B cell (primary cell): ENCODE measurements around the gene MAPKAP1. TPM values are rescaled to one million over a fixed set of nuclear protein-coding genes. Genes with fewer than 3 reads are reported as not detected.

Source experiments
- ATAC-seq: fragments of 200-7000 bp; cut with Tn5 transposase; one replicate; pipeline ENCODE4 v1.10.0; 2021; ENCODE audit warnings: low read depth, mild to moderate bottlenecking, moderate number of reproducible peaks, moderate library complexity
- CTCF ChIA-PET: fragments of 350-600 bp; sonication (Branson Sonifier 250); formaldehyde crosslinking; loops from one replicate; lab custom pipeline; 2021; ENCODE audit warnings: antibody characterized with exemption, inconsistent platforms; lab: Charles Lee
- POLR2A ChIA-PET: fragments of 350-600 bp; sonication (Branson Sonifier 250); formaldehyde crosslinking; loops from one replicate; lab custom pipeline; 2021; ENCODE audit warnings: antibody characterized with exemption; lab: Charles Lee
- DNase-seq: peaks from one replicate; pipeline ENCODE4 v3.0.0; 2013
- H2AFZ ChIP-seq: 2 replicates; pipeline ENCODE4 v1.6.1; 2012; ENCODE audit warnings: mild to moderate bottlenecking, low read depth, low read length; ENCODE audit not compliant: insufficient read depth, poor library complexity, severe bottlenecking
- H3K27ac ChIP-seq, 2 donors: 1 replicate in 1 of 2; 2 replicates in 1 of 2; pipeline ENCODE4 v1.5.1; 2012 to 2013; ENCODE audit warnings: low read length in 2 of 2, mild to moderate bottlenecking in 2 of 2, moderate library complexity in 1 of 2
- H3K27me3 ChIP-seq, 4 experiments: fragments of 200-600 bp in 1 of 4; sonication (generic) in 1 of 4; replicated peaks in 1 of 4; 1 replicate in 2 of 4; 2 replicates in 2 of 4; pipeline versions ENCODE4 v1.6.1 to v1.7.0; 2013 to 2016; ENCODE audit warnings: low read length in 3 of 4, mild to moderate bottlenecking in 2 of 4, mixed read lengths in 1 of 4, moderate library complexity in 1 of 4; ENCODE audit not compliant: insufficient read depth in 4 of 4, control insufficient read depth in 3 of 4; ENCODE audit errors: control extremely low read depth in 1 of 4
- H3K36me3 ChIP-seq, 2 experiments: replicated peaks in 1 of 2; 1 replicate in 1 of 2; 2 replicates in 1 of 2; pipeline versions ENCODE4 v1.6.1 to v1.7.1; 2013; ENCODE audit warnings: low read length in 1 of 2; ENCODE audit not compliant: insufficient read depth in 2 of 2, control insufficient read depth in 1 of 2; ENCODE audit errors: control extremely low read depth in 1 of 2, extremely low read depth in 1 of 2
- H3K4me1 ChIP-seq, 2 donors: fragments of 200-600 bp in 1 of 2; sonication (generic) in 1 of 2; 1 replicate in 1 of 2; 2 replicates in 1 of 2; pipeline versions ENCODE4 v1.5.1 to v1.6.1; 2013 to 2017; ENCODE audit warnings: low read length in 2 of 2; ENCODE audit not compliant: control insufficient read depth in 2 of 2, insufficient read depth in 2 of 2
- H3K4me2 ChIP-seq: replicated peaks from 2 replicates; pipeline ENCODE3; 2012; ENCODE audit warnings: mild to moderate bottlenecking, low read depth, low read length; ENCODE audit not compliant: poor library complexity, severe bottlenecking
- H3K4me3 ChIP-seq, 5 experiments: fragments of 200-600 bp in 1 of 5; sonication (generic) in 1 of 5; 1 replicate in 3 of 5; 2 replicates in 2 of 5; pipeline versions ENCODE4 v1.5.1 to v1.7.0; 2011 to 2016; ENCODE audit warnings: low read length in 4 of 5, mild to moderate bottlenecking in 4 of 5, low read depth in 2 of 5, control low read depth in 1 of 5, moderate library complexity in 1 of 5; ENCODE audit not compliant: insufficient read depth in 1 of 5; ENCODE audit errors: control extremely low read depth in 1 of 5, extremely low read depth in 1 of 5
- H3K79me2 ChIP-seq: fragments of 200-600 bp; sonication (generic); one replicate; pipeline ENCODE4 v1.6.0; 2016; ENCODE audit warnings: low read length; ENCODE audit not compliant: control insufficient read depth, insufficient read depth
- H3K9ac ChIP-seq: fragments of 200-600 bp; sonication (generic); 2 replicates; pipeline ENCODE4 v1.6.1; 2017; ENCODE audit warnings: mild to moderate bottlenecking, low read length, moderate library complexity
- H3K9me3 ChIP-seq, 3 donors: one replicate each; pipeline versions ENCODE4 v1.6.1 to v1.7.1; 2013; ENCODE audit warnings: low read length in 2 of 3; ENCODE audit not compliant: control insufficient read depth in 2 of 3, insufficient read depth in 1 of 3; ENCODE audit errors: control extremely low read depth in 1 of 3
- H4K20me1 ChIP-seq: 2 replicates; pipeline ENCODE4 v1.6.0; 2012; ENCODE audit warnings: mild to moderate bottlenecking, low read length; ENCODE audit not compliant: insufficient read depth, control insufficient read depth, poor library complexity, severe bottlenecking
- H3K27ac Mint-ChIP-seq: one replicate; pipeline ENCODE4 v1.8.0; 2021; ENCODE audit warnings: mixed read lengths
- H3K27me3 Mint-ChIP-seq: one replicate; pipeline ENCODE4 v1.8.0; 2021; ENCODE audit warnings: mixed read lengths
- H3K4me1 Mint-ChIP-seq: one replicate; pipeline ENCODE4 v1.8.0; 2021; ENCODE audit warnings: mixed read lengths
- H3K4me3 Mint-ChIP-seq: one replicate; pipeline ENCODE4 v1.8.0; 2021; ENCODE audit warnings: mixed read lengths
- H3K9me3 Mint-ChIP-seq: one replicate; pipeline ENCODE4 v1.8.0; 2022; ENCODE audit warnings: mixed read lengths; ENCODE audit not compliant: insufficient read depth
- EZH2 ChIP-seq: IDR thresholded peaks from 2 replicates; pipeline ENCODE4 v1.6.1; 2012; ENCODE audit warnings: borderline replicate concordance, low read depth, mild to moderate bottlenecking, moderate library complexity, low read length; ENCODE audit not compliant: insufficient read depth, poor library complexity, severe bottlenecking
- WGBS: methylation state at CpG from one replicate; pipeline ENCODE4 v1.1.5; 2013; ENCODE audit warnings: missing lambda C conversion rate; ENCODE audit not compliant: insufficient coverage; 5-methylcytosine and 5-hydroxymethylcytosine counted together
- intact Hi-C: fragments of 100-400 bp; cut with micrococcal nuclease; formaldehyde crosslinking; loops from one replicate; pipeline ENCODE4 v1.10.0; 2022
- polyA plus RNA-seq: library from polyadenylated mRNA; depleted of rRNA; stranded (reverse); fragments of >200 nt; gene quantifications from 2 replicates; pipeline ENCODE4 v1.2.3, GENCODE V29; 2012
- total RNA-seq, 2 donors: library from RNA; stranded (reverse); fragments of 120-200 nt in 1 of 2; gene quantifications; 1 replicate in 1 of 2; 2 replicates in 1 of 2; pipeline versions ENCODE4 v1.2.3 to v1.2.4, GENCODE V29; 2013 to 2022
- TF ChIP-seq, protein P1 (sequence below): fragments of 200-600 bp; IDR thresholded peaks from one replicate; pipeline ENCODE4 v1.8.0; 2022; ENCODE audit warnings: antibody characterized with exemption, mild to moderate bottlenecking

The MAPKAP1 gene
- total and polyA plus RNA-seq, 2 donors (not counting 1 experiment from before 2014, with no cell fraction given), result 51.6 to 62.4 TPM

DNA sequence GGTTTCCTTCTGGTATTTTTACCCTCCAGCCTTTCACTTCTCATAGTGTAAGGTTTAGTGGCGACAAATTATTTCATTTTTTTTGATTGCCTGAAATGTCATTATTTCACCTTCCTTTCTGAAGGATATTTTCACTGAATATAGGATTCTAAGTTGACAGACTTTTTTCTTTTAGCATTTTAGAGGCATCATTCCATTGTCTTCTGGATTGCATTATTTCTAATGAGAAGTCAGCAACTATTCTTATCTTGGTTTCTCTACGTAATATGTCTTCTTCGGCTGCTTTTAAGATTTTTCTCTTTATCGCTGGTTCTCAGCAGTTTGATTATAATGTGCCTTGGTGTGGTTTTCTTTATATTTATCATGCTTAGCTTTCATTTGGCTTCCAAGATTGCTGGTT is 251.1 kb downstream of the MAPKAP1 start:
- Histone ChIP-seq H3K36me3 (peaks cover 6 to 17% of the 10 kb centered on the region in 2 experiments), H3K79me2 (no peaks in the 10 kb centered on the region), H4K20me1 (no peaks in the 10 kb centered on the region), H2AFZ (no peak overlapping the region), H3K4me3 (no peak overlapping the region), H3K9ac (no peak overlapping the region), H3K27ac (no peak overlapping the region), H3K9me3 (peaks cover 8 to 22% (median 16%) of the 10 kb centered on the region in 3 donors), H3K4me2 (no peak overlapping the region), H3K27me3 (no peaks in the 10 kb centered on the region), H3K4me1 (no peaks in the 10 kb centered on the region)
- Mint-ChIP-seq H3K27me3 (no peaks in the 10 kb centered on the region), H3K27ac (no peak overlapping the region), H3K9me3 (peaks cover 2% of the 10 kb centered on the region), H3K4me3 (no peak overlapping the region), H3K4me1 (peaks cover 10% of the 10 kb centered on the region)
- TF ChIP-seq EZH2, result no peak
- TF ChIP-seq, protein P1, sequence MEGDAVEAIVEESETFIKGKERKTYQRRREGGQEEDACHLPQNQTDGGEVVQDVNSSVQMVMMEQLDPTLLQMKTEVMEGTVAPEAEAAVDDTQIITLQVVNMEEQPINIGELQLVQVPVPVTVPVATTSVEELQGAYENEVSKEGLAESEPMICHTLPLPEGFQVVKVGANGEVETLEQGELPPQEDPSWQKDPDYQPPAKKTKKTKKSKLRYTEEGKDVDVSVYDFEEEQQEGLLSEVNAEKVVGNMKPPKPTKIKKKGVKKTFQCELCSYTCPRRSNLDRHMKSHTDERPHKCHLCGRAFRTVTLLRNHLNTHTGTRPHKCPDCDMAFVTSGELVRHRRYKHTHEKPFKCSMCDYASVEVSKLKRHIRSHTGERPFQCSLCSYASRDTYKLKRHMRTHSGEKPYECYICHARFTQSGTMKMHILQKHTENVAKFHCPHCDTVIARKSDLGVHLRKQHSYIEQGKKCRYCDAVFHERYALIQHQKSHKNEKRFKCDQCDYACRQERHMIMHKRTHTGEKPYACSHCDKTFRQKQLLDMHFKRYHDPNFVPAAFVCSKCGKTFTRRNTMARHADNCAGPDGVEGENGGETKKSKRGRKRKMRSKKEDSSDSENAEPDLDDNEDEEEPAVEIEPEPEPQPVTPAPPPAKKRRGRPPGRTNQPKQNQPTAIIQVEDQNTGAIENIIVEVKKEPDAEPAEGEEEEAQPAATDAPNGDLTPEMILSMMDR, result no peak
- WGBS, result no CpG with 5 or more reads among the region's 4 CpGs
- DNase-seq (no peak), ATAC-seq (no peak)
- intact Hi-C loops, result no loop called here
- POLR2A ChIA-PET, result no interaction called here
- CTCF ChIA-PET, result no interaction called here

DNA sequence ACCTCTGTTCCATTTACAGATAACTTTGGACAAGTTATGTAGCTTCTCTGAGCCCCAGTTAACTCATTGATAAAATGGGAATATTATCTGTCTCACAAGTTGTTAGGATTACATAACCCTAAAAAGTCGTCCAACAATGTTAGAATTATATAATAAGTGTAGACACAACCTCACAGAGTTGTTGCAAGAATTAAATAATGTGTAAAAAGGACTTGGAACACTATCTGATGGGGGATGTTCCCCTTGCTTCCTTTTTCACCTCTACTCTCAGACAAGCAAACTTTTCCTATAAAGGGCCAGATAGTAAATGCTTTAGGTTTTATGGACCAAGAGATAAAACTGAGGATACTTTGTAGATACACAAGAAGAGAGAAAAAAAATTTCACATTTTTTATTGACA is 251.9 kb downstream of the MAPKAP1 start:
- Histone ChIP-seq H2AFZ (no peak overlapping the region), H3K4me1 (no peaks in the 10 kb centered on the region), H3K27me3 (no peaks in the 10 kb centered on the region), H3K9me3 (peaks cover 8 to 22% (median 16%) of the 10 kb centered on the region in 3 donors), H3K4me2 (no peak overlapping the region), H3K79me2 (no peaks in the 10 kb centered on the region), H3K27ac (no peak overlapping the region), H3K9ac (no peak overlapping the region), H3K36me3 (peaks cover 2 to 10% of the 10 kb centered on the region in 2 experiments), H4K20me1 (no peaks in the 10 kb centered on the region), H3K4me3 (no peak overlapping the region)
- Mint-ChIP-seq H3K27me3 (no peaks in the 10 kb centered on the region), H3K4me3 (no peak overlapping the region), H3K4me1 (peaks cover 13% of the 10 kb centered on the region), H3K27ac (no peak overlapping the region), H3K9me3 (peaks cover 2% of the 10 kb centered on the region)
- ATAC-seq (no peak), DNase-seq (no peak)
- intact Hi-C loops, result no loop called here
- WGBS, result no CpG with 5 or more reads among the region's 1 CpG
- ChIA-PET POLR2A (interaction anchor here (0.7 kb wide), 1 partner anchor 1187 kb away, joined by 3 read pairs; no protein-coding TSS in a partner anchor), CTCF (interaction anchor here (1.6 kb wide), 1 partner anchor 48 kb away, joined by 3 read pairs; no protein-coding TSS in a partner anchor)
- no peak for TF ChIP-seq EZH2
- TF ChIP-seq, protein P1, result no peak
